ENCODE measurements around the gene AGAP3.

The AGAP3 gene

DNA sequence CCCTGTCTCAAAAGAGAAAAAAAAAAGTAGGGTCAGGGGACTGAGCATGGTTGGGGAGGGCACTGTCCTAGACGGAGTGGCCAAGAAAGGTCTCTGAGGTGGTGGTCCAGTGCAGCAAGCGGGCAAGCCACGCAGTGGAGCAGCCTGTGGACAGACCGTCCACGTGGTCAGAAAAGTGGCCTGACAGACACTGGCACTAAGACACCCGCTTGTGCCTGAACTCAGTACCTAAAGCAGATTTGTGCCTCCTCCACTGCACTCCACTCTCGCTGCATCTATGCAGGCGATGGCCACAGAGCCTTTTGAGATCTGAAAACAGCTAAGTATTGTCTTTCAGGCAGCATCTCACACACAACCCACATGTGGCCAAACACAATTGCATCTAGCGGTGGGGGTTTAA lies 92.0 kb downstream of the AGAP3 start:
- ATAC-seq (ENCODE audit: insufficient read depth, low read depth), result no peak
- Histone ChIP-seq H3K9me3 (ENCODE audit: insufficient read depth, low read length, severe bottlenecking) (no peaks in the 10 kb centered on the region), H3K27ac (ENCODE audit: low read length) (no peak overlapping the region), H3K4me3 (ENCODE audit: low read depth in 1 of 2, low read length in 2 of 2) (no peak overlapping the region), H4K20me1 (ENCODE audit: insufficient read depth, low read length) (0 out of 2 replicates have a peak, but pooled peaks cover 6% of the 10 kb centered on the region), H3K27me3 (ENCODE audit: insufficient read depth, low read length, poor library complexity) (peaks cover 16% of the 10 kb centered on the region), H3K79me2 (ENCODE audit: insufficient read depth, low read length) (no peaks in the 10 kb centered on the region), H3K36me3 (ENCODE audit: insufficient read depth, low read length) (no peaks in the 10 kb centered on the region), H3K9ac (ENCODE audit: low read depth, low read length) (no peak overlapping the region), H2AFZ (ENCODE audit: low read depth, low read length) (no peak overlapping the region), H3K4me2 (ENCODE audit: insufficient read depth, low read length) (no peak overlapping the region), H3K4me1 (ENCODE audit: insufficient read depth, low read length) (no peaks in the 10 kb centered on the region)
- TF ChIP-seq CTCF (IDR thresholded peaks at IDR 0.05; ENCODE audit: borderline replicate concordance, extremely low read depth, low read length, poor library complexity, severe bottlenecking), result no peak
- TF ChIP-seq EZH2 (IDR thresholded peaks at IDR 0.05; ENCODE audit: borderline replicate concordance, low read depth, low read length, severe bottlenecking), result no peak
- DNase-seq, result no peak

- TF ChIP-seq EZH2 (IDR thresholded peaks at IDR 0.05; ENCODE audit: borderline replicate concordance, low read depth, low read length, severe bottlenecking) (no peak), CTCF (IDR thresholded peaks at IDR 0.05; ENCODE audit: borderline replicate concordance, extremely low read depth, low read length, poor library complexity, severe bottlenecking) (no peak)
- no peaks in the 10 kb centered on the region for H3K79me2 ChIP-seq (ENCODE audit: insufficient read depth, low read length)
- DNase-seq (no peak), ATAC-seq (ENCODE audit: insufficient read depth, low read depth) (no peak)
- no peak overlapping the region for H2AFZ ChIP-seq (ENCODE audit: low read depth, low read length)
- H3K4me1 ChIP-seq (ENCODE audit: insufficient read depth, low read length), result no peaks in the 10 kb centered on the region
- H3K9me3 ChIP-seq (ENCODE audit: insufficient read depth, low read length, severe bottlenecking), result no peaks in the 10 kb centered on the region
- H3K27me3 ChIP-seq (ENCODE audit: insufficient read depth, low read length, poor library complexity), result peaks cover 16% of the 10 kb centered on the region
- no peak overlapping the region for H3K4me2 ChIP-seq (ENCODE audit: insufficient read depth, low read length)
- no peak overlapping the region for H3K9ac ChIP-seq (ENCODE audit: low read depth, low read length)
- 0 out of 2 replicates have a peak, but pooled peaks cover 6% of the 10 kb centered on the region for H4K20me1 ChIP-seq (ENCODE audit: insufficient read depth, low read length)
- no peak overlapping the region for H3K27ac ChIP-seq (ENCODE audit: low read length)
- H3K4me3 ChIP-seq (ENCODE audit: low read depth in 1 of 2, low read length in 2 of 2), result no peak overlapping the region
- H3K36me3 ChIP-seq (ENCODE audit: insufficient read depth, low read length), result no peaks in the 10 kb centered on the region
These were observed 92.6 kb downstream of the AGAP3 start for GRCh38 chr7:151178831-151179230.

GRCh38 chr7:151179287-151179860 lies 93.1 kb downstream of the AGAP3 start:
- H3K36me3 ChIP-seq (ENCODE audit: insufficient read depth, low read length), result no peaks in the 10 kb centered on the region
- H3K9me3 ChIP-seq (ENCODE audit: insufficient read depth, low read length, severe bottlenecking), result no peaks in the 10 kb centered on the region
- ATAC-seq (ENCODE audit: insufficient read depth, low read depth), result no peak
- TF ChIP-seq EZH2 (IDR thresholded peaks at IDR 0.05; ENCODE audit: borderline replicate concordance, low read depth, low read length, severe bottlenecking) (no peak), CTCF (IDR thresholded peaks at IDR 0.05; ENCODE audit: borderline replicate concordance, extremely low read depth, low read length, poor library complexity, severe bottlenecking) (no peak)
- no peak overlapping the region for H3K9ac ChIP-seq (ENCODE audit: low read depth, low read length)
- peaks cover 16% of the 10 kb centered on the region for H3K27me3 ChIP-seq (ENCODE audit: insufficient read depth, low read length, poor library complexity)
- no peak overlapping the region for H3K4me3 ChIP-seq (ENCODE audit: low read depth in 1 of 2, low read length in 2 of 2)
- H4K20me1 ChIP-seq (ENCODE audit: insufficient read depth, low read length), result 0 out of 2 replicates have a peak, but pooled peaks cover 6% of the 10 kb centered on the region
- no peak overlapping the region for H2AFZ ChIP-seq (ENCODE audit: low read depth, low read length)
- no peaks in the 10 kb centered on the region for H3K4me1 ChIP-seq (ENCODE audit: insufficient read depth, low read length)
- no peak overlapping the region for H3K27ac ChIP-seq (ENCODE audit: low read length)
- no peak overlapping the region for H3K4me2 ChIP-seq (ENCODE audit: insufficient read depth, low read length)
- no peaks in the 10 kb centered on the region for H3K79me2 ChIP-seq (ENCODE audit: insufficient read depth, low read length)
- DNase-seq, result no peak

Data from DND-41 (cell line).